CD4-positive, alpha-beta T cell (primary cell): ENCODE measurements around the gene SEMA4D. TPM values are rescaled to one million over a fixed set of nuclear protein-coding genes. Genes with fewer than 3 reads are reported as not detected.
A peak's percentile ranks its signal among the peaks of the same experiment; 100 is the strongest.

ENCODE experiments used
- ATAC-seq: fragments of 200-7000 bp; cut with Tn5 transposase; one replicate; pipeline ENCODE4 v1.10.0; 2022; ENCODE audit warnings: mild to moderate bottlenecking; ENCODE audit not compliant: poor library complexity
- CTCF ChIA-PET: fragments of 350-600 bp; sonication (Branson Sonifier 250); formaldehyde crosslinking; loops from one replicate; lab custom pipeline; 2021; ENCODE audit warnings: antibody characterized with exemption, inconsistent platforms; lab: Charles Lee
- POLR2A ChIA-PET: fragments of 350-600 bp; sonication (Branson Sonifier 250); formaldehyde crosslinking; loops from one replicate; lab custom pipeline; 2021; ENCODE audit warnings: antibody characterized with exemption, inconsistent platforms; lab: Charles Lee
- DNase-seq, 14 experiments: peaks; one replicate each; pipeline ENCODE4 v3.0.0-alpha.2; 2013 to 2020; ENCODE audit warnings: mixed read lengths in 2 of 14
- H3K27ac ChIP-seq, 2 donors: one replicate each; pipeline versions ENCODE4 v1.5.1 to v1.7.0; 2013; ENCODE audit warnings: low read length in 2 of 2, low read depth in 1 of 2, mild to moderate bottlenecking in 1 of 2
- H3K27me3 ChIP-seq, 2 experiments: 1 replicate in 1 of 2; 2 replicates in 1 of 2; pipeline versions ENCODE4 v1.6.1 to v1.7.0; 2013; ENCODE audit warnings: low read length in 2 of 2, control low read depth in 1 of 2, mild to moderate bottlenecking in 1 of 2, moderate library complexity in 1 of 2; ENCODE audit not compliant: insufficient read depth in 2 of 2, control insufficient read depth in 1 of 2
- H3K36me3 ChIP-seq: one replicate; pipeline ENCODE4 v1.6.1; 2013; ENCODE audit warnings: low read length, control low read depth; ENCODE audit not compliant: insufficient read depth
- H3K4me1 ChIP-seq: one replicate; pipeline ENCODE4 v1.6.1; 2013; ENCODE audit warnings: low read length, control low read depth; ENCODE audit not compliant: insufficient read depth
- H3K4me3 ChIP-seq: one replicate; pipeline ENCODE4 v1.5.1; 2013; ENCODE audit warnings: mild to moderate bottlenecking, low read length, moderate library complexity
- H3K9me3 ChIP-seq, 2 experiments: 1 replicate in 1 of 2; 2 replicates in 1 of 2; pipeline versions ENCODE4 v1.6.1 to v1.7.0; 2013; ENCODE audit warnings: low read length in 2 of 2, mild to moderate bottlenecking in 2 of 2, control low read depth in 1 of 2, moderate library complexity in 1 of 2; ENCODE audit not compliant: control insufficient read depth in 1 of 2, insufficient read depth in 1 of 2
- H3K27ac Mint-ChIP-seq: one replicate; pipeline ENCODE4 v1.8.0; 2020; ENCODE audit warnings: mixed read lengths
- H3K27me3 Mint-ChIP-seq: one replicate; pipeline ENCODE4 v1.8.0; 2021; ENCODE audit warnings: mixed read lengths
- H3K36me3 Mint-ChIP-seq: one replicate; pipeline ENCODE4 v1.8.0; 2021; ENCODE audit warnings: low read depth, mixed read lengths
- H3K4me1 Mint-ChIP-seq: one replicate; pipeline ENCODE4 v1.8.0; 2021; ENCODE audit warnings: low read depth, mixed read lengths
- H3K4me3 Mint-ChIP-seq: one replicate; pipeline ENCODE4 v1.8.0; 2020; ENCODE audit warnings: mild to moderate bottlenecking, mixed read lengths
- H3K9me3 Mint-ChIP-seq: one replicate; pipeline ENCODE4 v1.8.0; 2020; ENCODE audit warnings: mixed read lengths
- intact Hi-C, 2 experiments: fragments of 100-400 bp; cut with DNase I in 1 of 2; cut with micrococcal nuclease in 1 of 2; formaldehyde crosslinking; loops; one replicate each; pipeline versions ENCODE4 v1.15.1 to v1.9.0; 2023 to 2025; cut with DNase I, micrococcal nuclease
- total RNA-seq, 174 experiments: library from RNA in 2 of 174; stranded (reverse) in 2 of 174; gene quantifications; one replicate each; pipeline ENCODE4 v1.2.3 and lab custom pipeline; 2021 to 2026
- TF ChIP-seq, protein P1 (sequence below): fragments of 200-600 bp; IDR thresholded peaks from one replicate; pipeline ENCODE4 v1.8.0; 2022; ENCODE audit warnings: antibody characterized with exemption, mild to moderate bottlenecking

The SEMA4D gene
- total RNA-seq, 2 experiments from 2014 or later, result 399 to 430 TPM

DNA sequence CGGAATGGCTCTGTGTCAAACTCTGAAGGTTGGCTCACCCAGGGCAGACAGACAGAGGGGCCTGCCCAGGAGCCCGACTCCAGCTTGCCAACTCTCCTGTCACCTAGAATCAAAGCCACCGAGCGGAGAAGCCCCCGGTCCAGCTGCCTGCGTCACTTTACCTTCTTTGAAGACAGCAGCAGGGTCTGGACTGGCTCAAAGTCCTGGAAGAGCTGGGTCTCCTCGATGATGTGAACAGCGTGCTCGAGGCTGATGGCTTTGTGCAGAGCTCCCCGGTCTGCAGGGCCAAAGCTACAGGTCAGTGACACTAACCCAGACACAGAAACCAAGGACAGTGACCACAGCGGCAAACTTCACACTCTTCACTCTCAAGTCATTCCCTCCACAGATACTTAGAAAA, 111.7 kb downstream of the SEMA4D start:
- Histone ChIP-seq H3K36me3 (peaks cover 98% of the 10 kb centered on the region), H3K4me1 (peaks cover 23% of the 10 kb centered on the region), H3K9me3 (no peaks in the 10 kb centered on the region), H3K27ac (no peak overlapping the region), H3K4me3 (no peak overlapping the region), H3K27me3 (no peaks in the 10 kb centered on the region)
- Mint-ChIP-seq H3K27ac (peak overlapping the region; percentile 63), H3K9me3 (no peaks in the 10 kb centered on the region), H3K4me3 (no peak overlapping the region), H3K4me1 (peaks cover 12% of the 10 kb centered on the region), H3K27me3 (no peaks in the 10 kb centered on the region), H3K36me3 (peaks cover 98% of the 10 kb centered on the region)
- intact Hi-C loops, result no loop called here
- DNase-seq (no peak), ATAC-seq (no peak)
- POLR2A ChIA-PET, result no interaction called here
- CTCF ChIA-PET, result no interaction called here
- TF ChIP-seq, protein P1, sequence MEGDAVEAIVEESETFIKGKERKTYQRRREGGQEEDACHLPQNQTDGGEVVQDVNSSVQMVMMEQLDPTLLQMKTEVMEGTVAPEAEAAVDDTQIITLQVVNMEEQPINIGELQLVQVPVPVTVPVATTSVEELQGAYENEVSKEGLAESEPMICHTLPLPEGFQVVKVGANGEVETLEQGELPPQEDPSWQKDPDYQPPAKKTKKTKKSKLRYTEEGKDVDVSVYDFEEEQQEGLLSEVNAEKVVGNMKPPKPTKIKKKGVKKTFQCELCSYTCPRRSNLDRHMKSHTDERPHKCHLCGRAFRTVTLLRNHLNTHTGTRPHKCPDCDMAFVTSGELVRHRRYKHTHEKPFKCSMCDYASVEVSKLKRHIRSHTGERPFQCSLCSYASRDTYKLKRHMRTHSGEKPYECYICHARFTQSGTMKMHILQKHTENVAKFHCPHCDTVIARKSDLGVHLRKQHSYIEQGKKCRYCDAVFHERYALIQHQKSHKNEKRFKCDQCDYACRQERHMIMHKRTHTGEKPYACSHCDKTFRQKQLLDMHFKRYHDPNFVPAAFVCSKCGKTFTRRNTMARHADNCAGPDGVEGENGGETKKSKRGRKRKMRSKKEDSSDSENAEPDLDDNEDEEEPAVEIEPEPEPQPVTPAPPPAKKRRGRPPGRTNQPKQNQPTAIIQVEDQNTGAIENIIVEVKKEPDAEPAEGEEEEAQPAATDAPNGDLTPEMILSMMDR, result no peak

DNA sequence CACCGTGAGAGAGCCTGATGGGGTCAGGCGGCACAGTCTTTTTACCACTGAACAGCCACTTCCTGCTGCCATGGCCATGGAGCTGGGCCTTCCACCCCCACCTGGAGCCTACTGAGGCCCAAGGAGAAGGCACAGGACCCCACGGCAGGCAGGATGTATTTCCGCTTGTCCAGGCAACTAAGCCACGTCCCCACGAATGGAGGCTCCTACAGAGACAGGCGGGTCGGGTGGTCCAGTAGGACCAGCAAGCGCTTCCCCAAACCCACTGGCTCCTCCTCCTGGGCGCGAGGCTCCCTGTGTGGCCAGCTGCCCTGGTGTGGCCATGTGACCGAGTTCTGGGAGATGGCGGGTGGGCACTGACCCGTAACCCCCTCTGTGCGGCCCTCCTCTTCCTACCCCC, 113.1 kb downstream of the SEMA4D start:
- ChIA-PET POLR2A (no interaction called here), CTCF (no interaction called here)
- Mint-ChIP-seq H3K9me3 (no peaks in the 10 kb centered on the region), H3K27ac (peak overlapping the region; percentile 75), H3K36me3 (peaks cover 98% of the 10 kb centered on the region), H3K4me1 (peaks cover 23% of the 10 kb centered on the region), H3K27me3 (no peaks in the 10 kb centered on the region), H3K4me3 (no peak overlapping the region)
- DNase-seq, result no peak
- no peak overlapping the region for H3K27ac ChIP-seq
- H3K27me3 ChIP-seq, result no peaks in the 10 kb centered on the region
- no peak overlapping the region for H3K4me3 ChIP-seq
- intact Hi-C loops, result no loop called here
- peaks cover 35% of the 10 kb centered on the region for H3K4me1 ChIP-seq
- TF ChIP-seq, protein P1, result no peak
- H3K36me3 ChIP-seq, result peaks cover 96% of the 10 kb centered on the region
- no peaks in the 10 kb centered on the region for H3K9me3 ChIP-seq
- no peak for ATAC-seq

DNA sequence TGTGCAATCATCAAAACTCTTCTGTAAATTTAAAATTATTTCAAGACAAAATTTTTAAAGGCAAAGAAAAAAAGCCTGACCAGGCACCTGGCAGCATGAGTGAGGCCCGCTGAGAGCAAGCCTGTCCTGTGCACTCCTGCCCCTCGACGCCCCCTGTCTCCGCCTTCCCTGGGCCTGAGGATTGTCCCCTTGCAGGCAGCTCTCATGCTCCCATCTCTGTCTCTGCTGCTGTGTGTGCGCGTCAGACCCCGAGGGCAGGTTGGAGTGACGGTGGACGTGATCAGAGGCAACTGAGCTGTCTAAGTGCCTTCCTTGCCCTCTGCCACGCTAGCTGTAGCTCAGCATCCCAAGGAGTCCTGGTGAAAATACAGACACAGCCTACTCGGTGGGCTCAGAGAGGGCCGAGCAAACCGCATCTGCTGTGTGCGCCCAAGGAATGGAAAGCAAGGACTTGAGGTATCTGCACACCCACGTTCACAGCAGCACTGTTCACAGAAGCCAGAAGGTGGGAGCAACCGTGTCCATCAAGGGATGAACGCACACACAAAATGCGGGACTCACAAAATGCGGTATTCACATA, 114.1 kb downstream of the SEMA4D start:
- no peaks in the 10 kb centered on the region for H3K27me3 ChIP-seq
- no peak overlapping the region for H3K4me3 ChIP-seq
- Mint-ChIP-seq H3K27me3 (no peaks in the 10 kb centered on the region), H3K9me3 (no peaks in the 10 kb centered on the region), H3K4me1 (peaks cover 29% of the 10 kb centered on the region), H3K27ac (peak overlapping the region; percentile 71), H3K4me3 (no peak overlapping the region), H3K36me3 (peaks cover 99% of the 10 kb centered on the region)
- no peaks in the 10 kb centered on the region for H3K9me3 ChIP-seq
- TF ChIP-seq, protein P1, result no peak
- peaks cover 38% of the 10 kb centered on the region for H3K4me1 ChIP-seq
- no peak for ATAC-seq
- ChIA-PET CTCF (no interaction called here), POLR2A (interaction anchor here (1.1 kb wide), 1 partner anchor 65 kb away, joined by 3 read pairs; no protein-coding TSS in a partner anchor)
- no peak for DNase-seq
- H3K36me3 ChIP-seq, result peaks cover 96% of the 10 kb centered on the region
- no peak overlapping the region for H3K27ac ChIP-seq
- intact Hi-C loops, result no loop called here
